HepG2 (cell line): ENCODE measurements around the gene SPAG9. TPM values are rescaled to one million over a fixed set of nuclear protein-coding genes. Genes with fewer than 3 reads are reported as not detected.
A peak's percentile ranks its signal among the peaks of the same experiment; 100 is the strongest.

ENCODE experiments used
- ATAC-seq: fragments of 200-7000 bp; cut with Tn5 transposase; 3 replicates; pipeline ENCODE4 v1.9.1; 2020; ENCODE audit warnings: mild to moderate bottlenecking, moderate library complexity
- BruUV-seq: library from RNA; stranded (reverse); fragments of 400-500 nt; replicated peaks from 2 replicates; lab custom pipeline; 2021; lab: Mats Ljungman, UMichigan
- CTCF ChIA-PET: fragments of 300-600 bp; formaldehyde crosslinking; extraction: SDS; loops from one replicate; lab custom pipeline; 2021; ENCODE audit warnings: low total read pairs, inconsistent platforms, low intra/inter-chr PET ratio; lab: Yijun Ruan, JAX
- POLR2A ChIA-PET: fragments of 350-600 bp; sonication (Branson Sonifier 250); formaldehyde crosslinking; loops from one replicate; lab custom pipeline; 2020; ENCODE audit warnings: antibody characterized with exemption, inconsistent platforms; lab: Yijun Ruan, JAX
- DNase-seq: peaks from one replicate; pipeline ENCODE4 v3.0.0-alpha.2; 2015; ENCODE audit warnings: low spot score
- FAIRE-seq: peaks from 3 replicates; lab custom pipeline; 2011; peaks lifted over from hg19 to GRCh38; lab: Jason Lieb, UNC
- H2AFZ ChIP-seq: one replicate; pipeline ENCODE4 v1.6.1; 2011; ENCODE audit warnings: low read length, inconsistent platforms
- H3K27ac ChIP-seq: fragments of 300-600 bp; 3 replicates; pipeline ENCODE4 v1.8.0; 2011; ENCODE audit warnings: mixed run types, mild to moderate bottlenecking, mixed read lengths, low read length, inconsistent platforms; ENCODE audit not compliant: insufficient read depth; ENCODE audit errors: extremely low read length
- H3K27me3 ChIP-seq, 2 experiments: fragments of 200-600 bp in 1 of 2; 2 replicates in 1 of 2; 3 replicates in 1 of 2; pipeline versions ENCODE4 v1.6.0 to v1.8.0; 2011; ENCODE audit warnings: low read length in 2 of 2, mild to moderate bottlenecking in 2 of 2, moderate library complexity in 2 of 2, inconsistent platforms in 1 of 2; ENCODE audit not compliant: insufficient read depth in 2 of 2, control insufficient read depth in 1 of 2
- H3K36me3 ChIP-seq, 2 experiments: fragments of 200-600 bp in 1 of 2; replicated peaks in 1 of 2; 2 replicates in 1 of 2; 3 replicates in 1 of 2; pipeline versions ENCODE4 v1.5.1 to v1.8.0; 2011; ENCODE audit warnings: low read length in 2 of 2, inconsistent platforms in 1 of 2; ENCODE audit not compliant: insufficient read depth in 2 of 2, control insufficient read depth in 1 of 2
- H3K4me1 ChIP-seq: 2 replicates; pipeline ENCODE4 v1.5.1; 2012; ENCODE audit warnings: low read length, inconsistent platforms; ENCODE audit not compliant: insufficient read depth
- H3K4me2 ChIP-seq: 2 replicates; pipeline ENCODE4 v1.6.0; 2011; ENCODE audit warnings: low read depth, low read length, inconsistent platforms
- H3K4me3 ChIP-seq, 3 experiments: fragments of 200-600 bp in 1 of 3; sonication (generic), shearing (Covaris generic) in 1 of 3; replicated peaks in 1 of 3; 2 replicates each; pipeline ENCODE4 v1.5.1; 2011 to 2016; ENCODE audit warnings: low read length in 3 of 3, inconsistent platforms in 2 of 3, low read depth in 2 of 3, mild to moderate bottlenecking in 2 of 3, control low read depth in 1 of 3, mixed read lengths in 1 of 3; ENCODE audit not compliant: insufficient read depth in 1 of 3
- H3K79me2 ChIP-seq: one replicate; pipeline ENCODE4 v1.6.1; 2011; ENCODE audit warnings: low read length, inconsistent platforms; ENCODE audit not compliant: insufficient read depth
- H3K9ac ChIP-seq: 2 replicates; pipeline ENCODE4 v1.6.0; 2011; ENCODE audit warnings: mild to moderate bottlenecking, low read depth, low read length, inconsistent platforms; ENCODE audit not compliant: insufficient read depth
- H3K9me3 ChIP-seq: 2 replicates; pipeline ENCODE4 v1.5.1; 2012; ENCODE audit warnings: mild to moderate bottlenecking, low read length
- H4K20me1 ChIP-seq: 2 replicates; pipeline ENCODE4 v1.6.0; 2011; ENCODE audit warnings: inconsistent platforms, mild to moderate bottlenecking, low read length, moderate library complexity; ENCODE audit not compliant: insufficient read depth
- AGO1 ChIP-seq: fragments of 200-400 bp; formaldehyde crosslinking; IDR thresholded peaks from 2 replicates; pipeline ENCODE4 v1.6.1; 2017; ENCODE audit warnings: mild to moderate bottlenecking, low read depth, low read length, moderate library complexity; ENCODE audit not compliant: poor library complexity, severe bottlenecking
- HNRNPL ChIP-seq: fragments of 200-400 bp; formaldehyde crosslinking; IDR thresholded peaks from 2 replicates; pipeline ENCODE4 v1.6.1; 2017; ENCODE audit warnings: mild to moderate bottlenecking, low read depth, low read length
- KLF6 ChIP-seq: IDR thresholded peaks from 2 replicates; pipeline ENCODE4 v1.8.0; 2016; ENCODE audit warnings: missing biosample characterization, missing genetic modification reagents
- MIER2 ChIP-seq: IDR thresholded peaks from 2 replicates; pipeline ENCODE4 v1.6.1; 2016; ENCODE audit warnings: missing biosample characterization, missing genetic modification reagents
- MIXL1 ChIP-seq: IDR thresholded peaks from 2 replicates; pipeline ENCODE4 v1.6.1; 2016
- ZNF224 ChIP-seq: sonication (generic); formaldehyde crosslinking; IDR thresholded peaks from 2 replicates; pipeline ENCODE4 v1.5.0; 2020; ENCODE audit warnings: mild to moderate bottlenecking, missing genetic modification reagents
- ZNF280D ChIP-seq: sonication (generic); formaldehyde crosslinking; IDR thresholded peaks from 2 replicates; pipeline ENCODE4 v1.5.1; 2020; ENCODE audit warnings: mild to moderate bottlenecking, missing genetic modification reagents
- ZNF460 ChIP-seq: sonication (generic); formaldehyde crosslinking; IDR thresholded peaks from 2 replicates; pipeline ENCODE4 v1.5.1; 2020; ENCODE audit warnings: missing genetic modification reagents, mild to moderate bottlenecking, borderline replicate concordance
- ZNF512 ChIP-seq: sonication (generic); formaldehyde crosslinking; IDR thresholded peaks from 2 replicates; pipeline ENCODE4 v1.4.0; 2020; ENCODE audit warnings: mild to moderate bottlenecking, missing genetic modification reagents
- ZNF710 ChIP-seq: sonication (generic); formaldehyde crosslinking; IDR thresholded peaks from 2 replicates; pipeline ENCODE4 v1.5.0; 2020; ENCODE audit warnings: mild to moderate bottlenecking, missing genetic modification reagents, borderline replicate concordance
- WGBS: methylation state at CpG from one replicate; pipeline ENCODE4 v1.1.6; 2017; ENCODE audit warnings: low lambda C conversion rate; 5-methylcytosine and 5-hydroxymethylcytosine counted together
- in situ Hi-C: cut with HindIII; loops from 2 replicates; pipeline ENCODE4 v1.10.0; 2017; ENCODE audit warnings: low pct_unique_long_range_greater_than_20kb; ENCODE audit not compliant: extremely low pct_ligation_motif_present
- intact Hi-C: fragments of 100-400 bp; cut with micrococcal nuclease; formaldehyde crosslinking; loops from one replicate; pipeline ENCODE4 v1.10.0; 2022; ENCODE audit not compliant: unreplicated experiment
- polyA plus RNA-seq, 8 experiments: library from polyadenylated mRNA; depleted of rRNA in 3 of 8; stranded (reverse) in 7 of 8; unstranded in 1 of 8; fragments of >200 nt; fragmentation: Illumina TruSeq in 4 of 8; extraction: Trizol in 4 of 8; gene quantifications; 2 replicates each; pipeline versions ENCODE4 v1.2.1 to v1.2.3, GENCODE V29; 2011 to 2016; ENCODE audit warnings: low read depth in 4 of 8, missing spikeins in 1 of 8, mixed read lengths in 1 of 8; ENCODE audit not compliant: insufficient read depth in 1 of 8
- total RNA-seq, 5 experiments: library from RNA; depleted of rRNA; stranded (reverse); fragments of >200 nt; fragmentation: Illumina TruSeq; extraction: Trizol; gene quantifications; 2 replicates each; pipeline ENCODE4 v1.2.3, GENCODE V29; 2016; ENCODE audit warnings: low read depth in 1 of 5

The SPAG9 gene
- total and polyA plus RNA-seq, 2 of the 13 experiments (the other 11 are each of a cell fraction or from before 2014, with no cell fraction given): 43.2 to 78.6 TPM

DNA sequence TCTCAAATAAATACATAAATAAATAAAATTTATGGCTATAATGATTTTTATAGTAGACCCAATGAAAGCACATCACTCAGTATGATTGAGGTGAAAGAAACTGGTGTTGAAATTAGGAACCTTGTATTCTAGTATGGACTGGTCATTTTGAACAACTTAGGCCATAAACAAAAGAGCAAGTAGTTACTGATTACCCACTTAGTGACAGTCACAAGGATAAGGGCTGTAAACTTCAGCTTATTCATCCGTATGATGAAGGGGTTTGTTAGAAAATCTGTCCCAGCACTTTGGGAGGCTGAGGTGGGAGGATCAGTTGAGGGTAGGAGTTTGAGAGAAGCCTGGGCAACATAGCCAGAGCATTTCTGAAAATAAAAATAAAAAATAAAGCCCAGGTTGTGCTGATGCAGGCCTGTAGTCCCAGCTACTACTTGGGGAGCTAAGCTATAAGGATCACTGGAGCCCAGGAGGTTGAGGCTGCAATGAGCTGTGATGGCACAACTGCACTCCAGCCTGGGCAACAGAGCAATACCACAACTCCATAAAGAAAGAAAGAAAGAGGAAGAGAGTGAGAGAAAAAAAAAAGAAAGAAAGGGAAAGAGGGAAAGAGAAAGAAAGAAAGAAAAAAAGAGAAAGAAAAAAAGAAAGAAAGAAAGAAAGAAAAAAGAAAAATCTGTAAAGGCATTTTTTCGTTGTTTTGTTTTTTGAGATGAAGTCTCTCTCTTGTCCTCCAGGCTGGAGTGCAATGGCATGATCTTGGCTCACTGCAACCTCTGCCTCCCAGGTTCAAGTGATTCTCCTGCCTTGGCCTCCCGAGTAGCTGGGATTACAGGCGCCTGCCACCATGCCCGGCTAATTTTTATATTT is 4.2 kb upstream of the SPAG9 start:
- intact Hi-C loops: no loop called here
- no peak for ATAC-seq
- H3K9ac ChIP-seq: peak overlapping the region; percentile 53; the same call in 1 of the 2 replicates

More for the DNA sequence above, 4.2 kb upstream of the SPAG9 start:
- H3K79me2 ChIP-seq: peaks cover 6% of the 10 kb centered on the region
- CTCF ChIA-PET: no interaction called here
- 14% methylated on average over 5 of the region's 5 CpGs for WGBS
- DNase-seq: no peak
- no peak for TF ChIP-seq KLF6 (CRISPR knock-in tag)
- TF ChIP-seq MIXL1 (CRISPR knock-in tag): peak; percentile 31; the same call in 1 of the 2 replicates
- peak; percentile 92 for TF ChIP-seq ZNF512 (CRISPR knock-in tag)
- 0 out of 2 replicates have a peak, but pooled peaks have one; percentile 29 for TF ChIP-seq ZNF710 (CRISPR knock-in tag)
- 0 out of 2 replicates have a peak, but pooled peaks have one; percentile 37 for TF ChIP-seq ZNF280D (CRISPR knock-in tag)
- no peak for TF ChIP-seq AGO1
- no peak for TF ChIP-seq MIER2 (CRISPR knock-in tag)
- TF ChIP-seq HNRNPL: no peak
- peak; percentile 7; the same call in 1 of the 2 replicates for TF ChIP-seq ZNF460 (CRISPR knock-in tag)
- TF ChIP-seq ZNF224 (CRISPR knock-in tag): 0 out of 2 replicates have a peak, but pooled peaks have one; percentile 38
- H3K9me3 ChIP-seq: no peaks in the 10 kb centered on the region
- no TSS peak for BruUV-seq
- H4K20me1 ChIP-seq: peaks cover 1% of the 10 kb centered on the region; the same call in 1 of the 2 replicates
- FAIRE-seq: no peak
- peak overlapping the region; percentile 85 for H2AFZ ChIP-seq
- in situ Hi-C loops: no loop called here
- H3K4me1 ChIP-seq: peaks cover 64% of the 10 kb centered on the region
- peak overlapping the region in 2 of 3 experiments; percentile 4 to 56; a peak in 1 of 6 replicates for H3K4me3 ChIP-seq
- peak overlapping the region; percentile 81 for H3K4me2 ChIP-seq
- H3K36me3 ChIP-seq: no peaks in the 10 kb centered on the region
- H3K27ac ChIP-seq: peak overlapping the region; percentile 23
- H3K27me3 ChIP-seq: peaks cover 0 to under 1% of the 10 kb centered on the region in 2 experiments; a peak in 1 of 5 replicates
- POLR2A ChIA-PET: interaction anchor here (1.2 to 2.0 kb wide), 2 partner anchors 28 to 68 kb away, joined by 4 to 7 read pairs; partner anchors contain the start of gene NME1
